ENCODE measurements around the gene PRPF6. TPM values are rescaled to one million over a fixed set of nuclear protein-coding genes. Genes with fewer than 3 reads are reported as not detected.

Gene PRPF6
- polyA plus RNA-seq, 1 experiment = 38.5 TPM

GRCh38 chr20:64031822-64032314, 50.9 kb downstream of the PRPF6 start:
- no peak for DNase-seq (ENCODE audit: low read depth, low spot score)
- Histone ChIP-seq H3K4me3 (ENCODE audit: low read depth, low read length) (no peak overlapping the region), H3K9me3 (ENCODE audit: control insufficient read depth, insufficient read depth, low read length) (no peaks in the 10 kb centered on the region; the same call in 1 of the 2 replicates), H3K27me3 (ENCODE audit: control insufficient read depth, insufficient read depth, low read length) (no peaks in the 10 kb centered on the region), H3K27ac (ENCODE audit: low read depth, low read length) (no peak overlapping the region)
- ChIA-PET POLR2A (no interaction called here), CTCF (no interaction called here)
- no peak for TF ChIP-seq CTCF (IDR thresholded peaks at IDR 0.05; ENCODE audit: low read depth, low read length)

- CTCF ChIA-PET = no interaction called here
Measured at GRCh38 chr20:64032706-64033624, 52.0 kb downstream of the PRPF6 start.

GRCh38 chr20:64033981-64034493, 53.1 kb downstream of the PRPF6 start:
- Histone ChIP-seq H3K27me3 (ENCODE audit: control insufficient read depth, insufficient read depth, low read length) (peaks cover 12% of the 10 kb centered on the region), H3K4me3 (ENCODE audit: low read depth, low read length) (no peak overlapping the region), H3K27ac (ENCODE audit: low read depth, low read length) (no peak overlapping the region), H3K9me3 (ENCODE audit: control insufficient read depth, insufficient read depth, low read length) (no peaks in the 10 kb centered on the region; the same call in 1 of the 2 replicates)
- TF ChIP-seq CTCF (IDR thresholded peaks at IDR 0.05; ENCODE audit: low read depth, low read length) = no peak
- POLR2A ChIA-PET = no interaction called here
- CTCF ChIA-PET = no interaction called here
- no peak for DNase-seq (ENCODE audit: low read depth, low spot score)

More at GRCh38 chr20:64032706-64033624, 52.0 kb downstream of the PRPF6 start:
- TF ChIP-seq CTCF (IDR thresholded peaks at IDR 0.05; ENCODE audit: low read depth, low read length) = no peak
- DNase-seq (ENCODE audit: low read depth, low spot score) = no peak
- Histone ChIP-seq H3K27me3 (ENCODE audit: control insufficient read depth, insufficient read depth, low read length) (peaks cover 8% of the 10 kb centered on the region), H3K27ac (ENCODE audit: low read depth, low read length) (no peak overlapping the region), H3K4me3 (ENCODE audit: low read depth, low read length) (no peak overlapping the region), H3K9me3 (ENCODE audit: control insufficient read depth, insufficient read depth, low read length) (no peaks in the 10 kb centered on the region; the same call in 1 of the 2 replicates)
- POLR2A ChIA-PET = no interaction called here

GRCh38 chr20:64035066-64035932, 54.4 kb downstream of the PRPF6 start:
- DNase-seq (ENCODE audit: low read depth, low spot score) = no peak
- TF ChIP-seq CTCF (IDR thresholded peaks at IDR 0.05; ENCODE audit: low read depth, low read length) = no peak
- Histone ChIP-seq H3K27me3 (ENCODE audit: control insufficient read depth, insufficient read depth, low read length) (peaks cover 25% of the 10 kb centered on the region), H3K4me3 (ENCODE audit: low read depth, low read length) (no peak overlapping the region), H3K27ac (ENCODE audit: low read depth, low read length) (no peak overlapping the region), H3K9me3 (ENCODE audit: control insufficient read depth, insufficient read depth, low read length) (no peaks in the 10 kb centered on the region; the same call in 1 of the 2 replicates)
- POLR2A ChIA-PET = no interaction called here
- CTCF ChIA-PET = interaction anchor here (0.8 kb wide), 1 partner anchor 55 kb away, joined by 3 read pairs; the partner anchor contains the start of gene PRPF6
